Sigmoid colon (tissue), 4 donors: ENCODE results near the gene SMTNL2.

Experiments used
- EP300 ChIP-seq, 4 donors: sonication (generic); formaldehyde crosslinking; IDR thresholded peaks; one replicate each; pipeline ENCODE4 v1.6.1; 2017; ENCODE audit warnings: antibody characterized with exemption in 4 of 4
- POLR2A ChIP-seq, 2 donors: fragments of 450-650 bp; IDR thresholded peaks; one replicate each; pipeline ENCODE4 v1.6.1; 2016; ENCODE audit warnings: antibody characterized with exemption in 2 of 2, mild to moderate bottlenecking in 2 of 2, moderate library complexity in 2 of 2
- POLR2AphosphoS5 ChIP-seq, 4 donors: sonication (generic); formaldehyde crosslinking; IDR thresholded peaks; one replicate each; pipeline ENCODE4 v1.6.1; 2017; ENCODE audit warnings: antibody characterized with exemption in 4 of 4
- TF ChIP-seq, protein P1 (sequence below), 4 experiments: fragments of 450-650 bp in 3 of 4; fragments of 200-600 bp in 1 of 4; IDR thresholded peaks; one replicate each; pipeline ENCODE4 v1.5.1; 2016 to 2019; ENCODE audit warnings: antibody characterized with exemption in 4 of 4, mild to moderate bottlenecking in 3 of 4, moderate library complexity in 2 of 4

DNA sequence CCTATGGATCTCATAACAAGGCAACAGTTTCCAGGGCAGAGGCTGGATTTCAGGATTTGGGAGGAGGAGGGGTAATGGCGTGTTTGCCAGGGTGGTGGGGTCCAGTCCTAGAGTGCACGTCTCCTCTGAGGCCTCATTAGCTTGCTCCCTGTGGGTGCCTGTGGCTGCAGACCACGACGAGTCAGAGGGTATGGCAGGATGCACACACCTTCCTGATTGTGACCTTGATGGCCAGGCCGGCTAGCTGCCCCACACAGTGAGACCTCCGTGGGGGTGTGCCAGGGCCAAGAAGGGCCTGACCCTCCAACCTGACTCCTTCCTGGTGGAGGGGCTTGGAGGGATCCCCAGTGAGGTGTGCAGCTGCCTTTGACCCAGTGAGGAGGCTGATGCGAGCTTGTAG, 4.0 kb upstream of the SMTNL2 start:
- TF ChIP-seq, protein P1, sequence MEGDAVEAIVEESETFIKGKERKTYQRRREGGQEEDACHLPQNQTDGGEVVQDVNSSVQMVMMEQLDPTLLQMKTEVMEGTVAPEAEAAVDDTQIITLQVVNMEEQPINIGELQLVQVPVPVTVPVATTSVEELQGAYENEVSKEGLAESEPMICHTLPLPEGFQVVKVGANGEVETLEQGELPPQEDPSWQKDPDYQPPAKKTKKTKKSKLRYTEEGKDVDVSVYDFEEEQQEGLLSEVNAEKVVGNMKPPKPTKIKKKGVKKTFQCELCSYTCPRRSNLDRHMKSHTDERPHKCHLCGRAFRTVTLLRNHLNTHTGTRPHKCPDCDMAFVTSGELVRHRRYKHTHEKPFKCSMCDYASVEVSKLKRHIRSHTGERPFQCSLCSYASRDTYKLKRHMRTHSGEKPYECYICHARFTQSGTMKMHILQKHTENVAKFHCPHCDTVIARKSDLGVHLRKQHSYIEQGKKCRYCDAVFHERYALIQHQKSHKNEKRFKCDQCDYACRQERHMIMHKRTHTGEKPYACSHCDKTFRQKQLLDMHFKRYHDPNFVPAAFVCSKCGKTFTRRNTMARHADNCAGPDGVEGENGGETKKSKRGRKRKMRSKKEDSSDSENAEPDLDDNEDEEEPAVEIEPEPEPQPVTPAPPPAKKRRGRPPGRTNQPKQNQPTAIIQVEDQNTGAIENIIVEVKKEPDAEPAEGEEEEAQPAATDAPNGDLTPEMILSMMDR (IDR thresholded peaks at IDR 0.05): no peak
- no peak for TF ChIP-seq POLR2A (IDR thresholded peaks at IDR 0.05)
- TF ChIP-seq POLR2AphosphoS5 (IDR thresholded peaks at IDR 0.05): no peak
- no peak for TF ChIP-seq EP300 (IDR thresholded peaks at IDR 0.05)
